Fibroblast of pulmonary artery (primary cell): ENCODE results near the gene MYO15A.

Experiments used
- DNase-seq: peaks from one replicate; pipeline ENCODE4 v3.0.0-alpha.2; 2010; ENCODE audit warnings: low read depth
- H3K4me3 ChIP-seq: replicated peaks from 2 replicates; pipeline ENCODE4 v1.5.1; 2011; ENCODE audit warnings: low read depth, mild to moderate bottlenecking, control low read depth, low read length, moderate library complexity
- TF ChIP-seq, protein P1 (sequence below): IDR thresholded peaks from 2 replicates; pipeline ENCODE4 v1.5.1; 2011; ENCODE audit warnings: mild to moderate bottlenecking, control low read depth, low read length, inconsistent platforms; ENCODE audit errors: missing control alignments

Gene MYO15A

DNA sequence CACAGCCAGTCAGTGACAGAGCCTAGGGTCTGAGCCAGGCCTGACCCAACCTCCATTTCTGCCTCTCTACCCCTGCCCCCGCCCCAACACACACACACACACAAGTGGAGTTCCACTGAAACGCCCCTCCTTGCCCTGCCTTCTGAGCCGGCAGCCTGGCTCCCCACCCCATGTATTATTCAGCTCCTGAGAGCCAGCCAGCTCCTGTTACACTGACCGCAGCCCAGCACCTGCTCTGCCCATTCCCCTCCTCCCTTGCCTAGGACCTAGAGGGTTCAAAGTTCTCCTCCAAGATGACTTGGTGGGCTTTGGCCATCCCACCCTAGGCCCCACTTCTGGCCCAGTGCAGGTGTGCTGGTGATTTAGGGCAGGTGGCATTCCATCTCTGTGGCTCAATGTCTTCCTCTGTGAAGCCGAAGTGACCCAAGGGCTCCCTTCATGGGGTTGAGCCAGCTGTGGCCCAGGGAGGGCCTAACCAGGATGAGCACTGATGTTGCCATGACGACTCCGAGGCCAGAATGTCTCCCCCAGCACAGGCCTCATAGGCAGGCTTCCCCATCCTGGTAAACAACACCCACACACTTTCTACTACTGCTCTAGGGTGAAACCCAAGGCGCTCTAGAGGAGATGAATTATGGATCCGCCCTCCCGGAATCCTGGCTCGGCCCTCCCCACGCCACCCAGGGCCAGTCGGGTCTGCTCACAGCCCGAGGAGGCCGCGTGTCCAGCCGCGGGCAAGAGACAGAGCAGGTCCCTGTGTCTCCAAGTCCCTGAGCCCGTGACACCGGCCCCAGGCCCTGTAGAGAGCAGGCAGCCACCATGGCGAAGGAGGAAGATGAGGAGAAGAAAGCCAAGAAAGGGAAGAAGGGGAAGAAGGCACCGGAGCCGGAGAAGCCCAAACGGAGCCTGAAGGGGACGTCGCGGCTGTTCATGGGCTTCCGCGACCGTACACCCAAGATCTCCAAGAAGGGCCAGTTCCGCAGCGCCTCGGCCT is 9.7 kb downstream of the MYO15A start:
- H3K4me3 ChIP-seq = no peak overlapping the region
- TF ChIP-seq, protein P1, sequence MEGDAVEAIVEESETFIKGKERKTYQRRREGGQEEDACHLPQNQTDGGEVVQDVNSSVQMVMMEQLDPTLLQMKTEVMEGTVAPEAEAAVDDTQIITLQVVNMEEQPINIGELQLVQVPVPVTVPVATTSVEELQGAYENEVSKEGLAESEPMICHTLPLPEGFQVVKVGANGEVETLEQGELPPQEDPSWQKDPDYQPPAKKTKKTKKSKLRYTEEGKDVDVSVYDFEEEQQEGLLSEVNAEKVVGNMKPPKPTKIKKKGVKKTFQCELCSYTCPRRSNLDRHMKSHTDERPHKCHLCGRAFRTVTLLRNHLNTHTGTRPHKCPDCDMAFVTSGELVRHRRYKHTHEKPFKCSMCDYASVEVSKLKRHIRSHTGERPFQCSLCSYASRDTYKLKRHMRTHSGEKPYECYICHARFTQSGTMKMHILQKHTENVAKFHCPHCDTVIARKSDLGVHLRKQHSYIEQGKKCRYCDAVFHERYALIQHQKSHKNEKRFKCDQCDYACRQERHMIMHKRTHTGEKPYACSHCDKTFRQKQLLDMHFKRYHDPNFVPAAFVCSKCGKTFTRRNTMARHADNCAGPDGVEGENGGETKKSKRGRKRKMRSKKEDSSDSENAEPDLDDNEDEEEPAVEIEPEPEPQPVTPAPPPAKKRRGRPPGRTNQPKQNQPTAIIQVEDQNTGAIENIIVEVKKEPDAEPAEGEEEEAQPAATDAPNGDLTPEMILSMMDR = no peak

DNA sequence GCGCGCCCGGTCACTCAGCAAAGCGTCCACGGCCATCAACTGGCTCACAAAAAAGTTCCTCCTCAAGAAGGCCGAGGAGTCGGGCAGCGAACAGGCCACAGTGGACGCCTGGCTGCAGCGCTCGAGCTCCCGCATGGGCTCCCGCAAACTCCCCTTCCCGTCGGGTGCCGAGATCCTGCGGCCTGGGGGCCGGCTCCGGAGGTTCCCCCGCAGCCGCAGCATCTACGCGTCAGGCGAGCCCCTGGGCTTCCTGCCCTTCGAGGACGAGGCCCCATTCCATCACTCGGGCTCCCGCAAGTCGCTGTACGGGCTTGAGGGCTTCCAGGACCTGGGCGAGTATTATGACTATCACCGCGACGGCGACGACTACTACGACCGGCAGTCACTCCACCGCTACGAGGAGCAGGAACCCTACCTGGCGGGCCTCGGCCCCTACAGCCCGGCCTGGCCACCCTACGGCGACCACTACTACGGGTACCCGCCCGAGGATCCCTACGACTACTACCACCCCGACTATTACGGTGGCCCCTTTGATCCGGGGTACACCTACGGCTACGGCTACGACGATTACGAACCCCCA is 10.7 kb downstream of the MYO15A start:
- H3K4me3 ChIP-seq = no peak overlapping the region
- DNase-seq = no peak
- TF ChIP-seq, protein P1 = no peak

More for the DNA sequence above, 9.7 kb downstream of the MYO15A start:
- DNase-seq = no peak

DNA sequence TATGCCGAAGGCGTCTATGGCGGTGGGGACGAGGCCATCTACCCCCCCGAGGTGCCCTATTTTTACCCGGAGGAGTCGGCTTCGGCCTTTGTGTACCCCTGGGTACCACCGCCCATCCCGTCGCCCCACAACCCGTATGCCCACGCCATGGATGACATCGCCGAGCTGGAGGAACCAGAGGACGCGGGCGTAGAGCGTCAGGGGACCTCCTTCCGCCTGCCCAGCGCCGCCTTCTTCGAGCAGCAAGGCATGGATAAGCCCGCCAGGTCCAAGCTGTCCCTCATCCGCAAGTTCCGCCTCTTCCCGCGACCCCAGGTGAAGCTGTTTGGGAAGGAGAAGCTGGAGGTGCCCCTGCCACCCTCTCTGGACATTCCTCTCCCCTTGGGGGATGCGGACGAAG is 11.4 kb downstream of the MYO15A start:
- no peak overlapping the region for H3K4me3 ChIP-seq
- TF ChIP-seq, protein P1 = no peak

DNA sequence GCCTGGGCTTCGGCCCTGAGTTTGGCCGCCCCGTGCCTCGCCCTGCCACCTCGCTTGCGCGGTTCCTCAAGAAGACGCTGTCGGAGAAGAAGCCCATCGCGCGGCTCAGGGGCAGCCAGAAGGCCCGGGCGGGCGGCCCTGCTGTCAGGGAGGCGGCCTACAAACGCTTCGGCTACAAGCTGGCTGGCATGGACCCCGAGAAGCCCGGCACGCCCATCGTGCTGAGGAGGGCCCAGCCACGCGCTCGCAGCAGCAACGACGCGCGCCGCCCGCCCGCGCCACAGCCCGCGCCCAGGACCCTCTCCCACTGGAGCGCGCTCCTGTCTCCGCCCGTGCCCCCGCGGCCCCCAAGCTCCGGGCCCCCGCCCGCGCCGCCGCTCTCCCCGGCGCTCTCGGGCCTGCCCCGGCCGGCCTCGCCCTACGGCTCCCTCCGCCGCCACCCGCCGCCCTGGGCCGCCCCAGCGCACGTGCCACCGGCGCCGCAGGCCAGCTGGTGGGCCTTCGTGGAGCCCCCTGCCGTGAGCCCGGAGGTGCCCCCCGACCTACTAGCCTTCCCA is 12.0 kb downstream of the MYO15A start:
- TF ChIP-seq, protein P1 = no peak
- DNase-seq = no peak
- H3K4me3 ChIP-seq = no peak overlapping the region

More for the DNA sequence above, 11.4 kb downstream of the MYO15A start:
- DNase-seq = no peak

DNA sequence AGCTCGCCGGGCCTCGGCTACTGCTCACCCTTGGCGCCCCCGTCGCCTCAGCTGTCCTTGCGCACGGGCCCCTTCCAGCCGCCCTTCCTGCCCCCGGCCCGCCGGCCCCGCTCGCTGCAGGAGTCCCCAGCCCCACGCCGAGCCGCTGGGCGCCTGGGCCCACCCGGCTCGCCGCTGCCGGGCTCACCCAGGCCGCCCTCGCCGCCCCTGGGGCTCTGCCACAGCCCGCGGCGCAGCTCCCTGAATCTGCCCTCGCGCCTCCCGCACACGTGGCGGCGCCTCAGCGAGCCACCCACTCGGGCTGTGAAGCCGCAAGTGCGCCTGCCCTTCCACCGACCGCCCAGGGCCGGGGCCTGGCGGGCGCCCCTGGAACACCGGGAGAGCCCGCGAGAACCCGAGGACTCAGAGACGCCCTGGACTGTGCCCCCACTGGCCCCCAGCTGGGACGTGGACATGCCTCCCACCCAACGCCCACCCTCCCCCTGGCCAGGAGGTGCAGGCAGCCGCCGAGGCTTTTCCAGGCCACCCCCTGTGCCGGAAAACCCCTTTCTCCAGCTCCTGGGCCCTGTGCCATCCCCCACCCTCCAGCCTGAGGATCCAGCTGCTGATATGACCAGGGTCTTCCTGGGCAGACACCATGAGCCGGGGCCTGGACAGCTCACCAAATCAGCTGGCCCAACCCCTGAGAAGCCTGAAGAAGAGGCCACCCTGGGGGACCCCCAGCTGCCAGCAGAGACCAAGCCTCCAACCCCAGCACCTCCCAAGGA is 12.8 kb downstream of the MYO15A start:
- H3K4me3 ChIP-seq = no peak overlapping the region
- DNase-seq = no peak
- TF ChIP-seq, protein P1 = no peak

DNA sequence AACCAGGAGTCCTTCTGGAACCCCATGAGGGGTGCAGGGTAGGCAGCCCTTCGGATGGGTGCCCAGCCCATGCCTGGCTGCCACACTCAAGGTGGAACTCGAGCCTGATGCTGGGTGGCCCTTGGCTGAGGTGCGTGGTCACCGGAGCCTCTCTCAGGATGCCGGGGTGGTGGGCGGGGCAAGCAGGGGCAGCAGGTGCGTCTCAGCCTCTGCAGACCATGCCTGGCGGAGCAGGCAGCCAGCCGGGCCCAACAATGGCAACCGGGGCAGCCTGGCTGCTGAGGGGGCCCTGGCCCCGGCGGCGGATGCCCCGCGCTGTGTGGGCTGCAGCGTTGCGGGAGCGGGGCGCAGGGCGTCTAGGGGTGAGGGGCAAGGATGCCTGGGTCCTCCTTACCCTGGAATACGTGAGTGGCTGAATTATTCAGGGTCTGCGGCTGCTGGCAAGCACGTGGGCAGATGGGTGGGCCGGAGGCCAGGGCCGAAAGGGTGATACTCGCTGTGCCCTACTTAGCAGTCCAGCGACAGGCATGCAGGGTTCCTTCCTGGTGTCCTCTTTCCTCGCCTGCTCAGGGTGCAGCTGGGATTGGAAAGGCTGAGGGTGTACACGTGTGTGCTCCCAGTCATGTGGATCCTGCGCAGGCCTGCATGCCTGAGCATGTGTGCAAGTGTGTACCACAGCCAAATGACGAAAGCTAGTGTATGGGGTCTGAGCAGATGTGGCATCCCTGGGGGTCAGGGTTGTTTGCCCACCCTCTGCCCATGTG is 14.6 kb downstream of the MYO15A start:
- H3K4me3 ChIP-seq = no peak overlapping the region
- TF ChIP-seq, protein P1 = no peak
- no peak for DNase-seq
